Measurements from ENCODE around the gene CEP135. TPM values are rescaled to one million over a fixed set of nuclear protein-coding genes. Genes with fewer than 3 reads are reported as not detected.

Gene CEP135
- total RNA-seq, 1 donor from 2014 or later: 5.6 TPM

DNA sequence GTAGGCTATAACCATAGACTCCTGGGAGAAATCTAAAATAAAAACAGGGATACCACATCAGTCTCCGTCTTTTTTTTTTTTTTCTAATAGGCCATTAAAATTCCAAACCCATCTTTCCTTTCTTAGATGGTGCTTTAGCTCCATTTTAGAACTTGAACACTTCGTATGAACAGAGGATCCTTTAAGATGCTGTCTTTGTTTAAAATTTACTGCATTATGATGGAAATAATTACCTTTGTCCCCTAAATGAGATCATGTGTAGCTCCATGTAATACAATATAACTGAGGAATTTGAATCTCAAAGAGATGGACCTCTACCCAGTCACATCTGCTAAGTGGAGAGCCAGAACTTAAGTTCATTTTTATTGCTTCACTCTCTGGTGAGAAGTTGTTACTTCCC is 47.9 kb downstream of the CEP135 start:
- no peak for DNase-seq (ENCODE audit: low read depth)
- Histone ChIP-seq H3K36me3 (ENCODE audit: control insufficient read depth, insufficient read depth, low read length) (no peaks in the 10 kb centered on the region), H3K4me3 (ENCODE audit: low read depth, low read length) (no peak overlapping the region), H3K27me3 (ENCODE audit: control insufficient read depth, insufficient read depth, low read length) (no peaks in the 10 kb centered on the region)
- TF ChIP-seq, protein P1, sequence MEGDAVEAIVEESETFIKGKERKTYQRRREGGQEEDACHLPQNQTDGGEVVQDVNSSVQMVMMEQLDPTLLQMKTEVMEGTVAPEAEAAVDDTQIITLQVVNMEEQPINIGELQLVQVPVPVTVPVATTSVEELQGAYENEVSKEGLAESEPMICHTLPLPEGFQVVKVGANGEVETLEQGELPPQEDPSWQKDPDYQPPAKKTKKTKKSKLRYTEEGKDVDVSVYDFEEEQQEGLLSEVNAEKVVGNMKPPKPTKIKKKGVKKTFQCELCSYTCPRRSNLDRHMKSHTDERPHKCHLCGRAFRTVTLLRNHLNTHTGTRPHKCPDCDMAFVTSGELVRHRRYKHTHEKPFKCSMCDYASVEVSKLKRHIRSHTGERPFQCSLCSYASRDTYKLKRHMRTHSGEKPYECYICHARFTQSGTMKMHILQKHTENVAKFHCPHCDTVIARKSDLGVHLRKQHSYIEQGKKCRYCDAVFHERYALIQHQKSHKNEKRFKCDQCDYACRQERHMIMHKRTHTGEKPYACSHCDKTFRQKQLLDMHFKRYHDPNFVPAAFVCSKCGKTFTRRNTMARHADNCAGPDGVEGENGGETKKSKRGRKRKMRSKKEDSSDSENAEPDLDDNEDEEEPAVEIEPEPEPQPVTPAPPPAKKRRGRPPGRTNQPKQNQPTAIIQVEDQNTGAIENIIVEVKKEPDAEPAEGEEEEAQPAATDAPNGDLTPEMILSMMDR (IDR thresholded peaks at IDR 0.05; ENCODE audit: insufficient read depth, low read length, poor library complexity, severe bottlenecking): no peak

GRCh38 chr4:56003606-56004005 is 54.9 kb downstream of the CEP135 start:
- TF ChIP-seq, protein P1 (IDR thresholded peaks at IDR 0.05; ENCODE audit: insufficient read depth, low read length, poor library complexity, severe bottlenecking): no peak
- DNase-seq (ENCODE audit: low read depth): no peak
- no peak overlapping the region for H3K4me3 ChIP-seq (ENCODE audit: low read depth, low read length)
- H3K36me3 ChIP-seq (ENCODE audit: control insufficient read depth, insufficient read depth, low read length): peaks cover 1% of the 10 kb centered on the region
- H3K27me3 ChIP-seq (ENCODE audit: control insufficient read depth, insufficient read depth, low read length): no peaks in the 10 kb centered on the region

DNA sequence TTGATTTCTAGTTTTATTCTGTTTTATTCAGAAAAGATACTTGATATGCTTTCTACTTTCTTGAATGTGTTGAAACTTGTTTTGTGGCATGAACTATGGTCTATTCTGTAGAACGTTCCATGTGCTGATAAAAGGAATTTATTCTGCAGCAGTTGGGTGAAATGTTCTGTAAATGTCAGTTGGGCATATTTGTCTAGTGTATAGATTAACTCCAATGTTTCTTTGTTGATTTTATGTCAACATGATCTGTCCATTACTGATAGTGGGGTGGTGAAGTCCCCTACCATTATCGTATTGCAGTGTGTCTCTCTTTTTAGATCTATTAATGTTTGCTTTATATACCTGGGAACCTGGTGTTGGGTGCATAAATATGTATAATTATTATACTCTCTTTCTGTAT is 55.5 kb downstream of the CEP135 start:
- peaks cover 1% of the 10 kb centered on the region for H3K36me3 ChIP-seq (ENCODE audit: control insufficient read depth, insufficient read depth, low read length)
- DNase-seq (ENCODE audit: low read depth): no peak
- TF ChIP-seq, protein P1 (IDR thresholded peaks at IDR 0.05; ENCODE audit: insufficient read depth, low read length, poor library complexity, severe bottlenecking): no peak
- no peak overlapping the region for H3K4me3 ChIP-seq (ENCODE audit: low read depth, low read length)
- H3K27me3 ChIP-seq (ENCODE audit: control insufficient read depth, insufficient read depth, low read length): no peaks in the 10 kb centered on the region

GRCh38 chr4:56007154-56007553 is 58.4 kb downstream of the CEP135 start:
- no peak overlapping the region for H3K4me3 ChIP-seq (ENCODE audit: low read depth, low read length)
- TF ChIP-seq, protein P1 (IDR thresholded peaks at IDR 0.05; ENCODE audit: insufficient read depth, low read length, poor library complexity, severe bottlenecking): no peak
- no peaks in the 10 kb centered on the region for H3K27me3 ChIP-seq (ENCODE audit: control insufficient read depth, insufficient read depth, low read length)
- peaks cover 1% of the 10 kb centered on the region for H3K36me3 ChIP-seq (ENCODE audit: control insufficient read depth, insufficient read depth, low read length)
- DNase-seq (ENCODE audit: low read depth): no peak

DNA sequence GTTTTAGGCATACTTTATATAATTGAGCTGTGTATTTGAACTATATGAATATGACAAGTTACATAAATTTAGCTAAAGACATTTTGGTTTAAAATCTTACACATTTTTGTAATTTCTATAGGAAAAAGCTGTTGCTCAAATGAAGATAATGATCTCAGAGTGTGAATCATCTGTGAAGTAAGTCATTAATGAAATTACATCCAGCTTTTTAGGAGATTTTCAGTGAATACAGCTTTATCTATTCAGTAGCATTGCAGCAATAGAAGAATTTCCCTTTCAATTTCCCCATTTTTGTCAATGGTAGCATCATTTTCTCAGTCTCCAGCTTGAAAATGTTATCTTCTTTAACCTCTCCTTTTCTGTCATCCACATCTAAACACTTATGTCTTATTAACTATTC is 59.5 kb downstream of the CEP135 start:
- Histone ChIP-seq H3K4me3 (ENCODE audit: low read depth, low read length) (no peak overlapping the region), H3K27me3 (ENCODE audit: control insufficient read depth, insufficient read depth, low read length) (no peaks in the 10 kb centered on the region), H3K36me3 (ENCODE audit: control insufficient read depth, insufficient read depth, low read length) (peaks cover 1% of the 10 kb centered on the region)
- TF ChIP-seq, protein P1 (IDR thresholded peaks at IDR 0.05; ENCODE audit: insufficient read depth, low read length, poor library complexity, severe bottlenecking): no peak
- DNase-seq (ENCODE audit: low read depth): no peak

DNA sequence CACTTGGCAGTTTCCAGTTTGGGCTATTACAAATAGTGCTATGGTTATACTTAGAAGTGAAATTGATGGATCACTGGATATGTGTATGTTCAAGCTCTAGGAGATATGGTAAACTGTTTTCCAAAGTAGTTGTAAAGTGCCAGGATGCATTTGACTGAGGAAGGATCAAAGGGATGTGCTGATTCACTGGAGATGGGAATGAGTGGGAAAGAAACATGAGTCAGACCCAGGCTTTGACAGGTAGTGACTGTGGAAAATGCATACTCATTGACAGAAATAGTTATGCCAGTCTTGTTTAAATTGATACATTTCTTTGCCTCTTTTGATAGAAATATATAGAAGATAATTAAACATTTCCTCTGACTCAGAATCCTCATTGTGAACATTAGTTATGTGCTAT is 77.9 kb downstream of the CEP135 start:
- peak; percentile 54 for DNase-seq (ENCODE audit: low read depth)
- H3K27me3 ChIP-seq (ENCODE audit: control insufficient read depth, insufficient read depth, low read length): no peaks in the 10 kb centered on the region

More for the DNA sequence above, 77.9 kb downstream of the CEP135 start:
- H3K36me3 ChIP-seq (ENCODE audit: control insufficient read depth, insufficient read depth, low read length): no peaks in the 10 kb centered on the region
- no peak overlapping the region for H3K4me3 ChIP-seq (ENCODE audit: low read depth, low read length)
- TF ChIP-seq, protein P1 (IDR thresholded peaks at IDR 0.05; ENCODE audit: insufficient read depth, low read length, poor library complexity, severe bottlenecking): no peak
